Adrenal gland (tissue), 5 donors: Measurements from ENCODE around the gene TBC1D14.

Experiments
- CTCF ChIP-seq, 6 experiments: fragments of 450-650 bp in 4 of 6; fragments of 200-600 bp in 2 of 6; sonication (generic) in 1 of 6; IDR thresholded peaks; 1 replicate in 5 of 6; 2 replicates in 1 of 6; pipeline versions ENCODE4 v1.5.1 to v1.8.0; 2016 to 2021; ENCODE audit warnings: antibody characterized with exemption in 6 of 6, mild to moderate bottlenecking in 2 of 6, moderate library complexity in 1 of 6
- POLR2A ChIP-seq, 2 donors: fragments of 450-650 bp; IDR thresholded peaks; one replicate each; pipeline ENCODE4 v1.6.1; 2017; ENCODE audit warnings: antibody characterized with exemption in 2 of 2, mild to moderate bottlenecking in 2 of 2, moderate library complexity in 1 of 2
- donor health status: DM: no; HTN: no; CAD: no.

- TF ChIP-seq CTCF (IDR thresholded peaks at IDR 0.05) (no peak), POLR2A (IDR thresholded peaks at IDR 0.05) (no peak)
Observed at GRCh38 chr4:6908432-6909112, 1.1 kb upstream of the TBC1D14 start.
